ENCODE measurements around the gene OR6C74.

DNA sequence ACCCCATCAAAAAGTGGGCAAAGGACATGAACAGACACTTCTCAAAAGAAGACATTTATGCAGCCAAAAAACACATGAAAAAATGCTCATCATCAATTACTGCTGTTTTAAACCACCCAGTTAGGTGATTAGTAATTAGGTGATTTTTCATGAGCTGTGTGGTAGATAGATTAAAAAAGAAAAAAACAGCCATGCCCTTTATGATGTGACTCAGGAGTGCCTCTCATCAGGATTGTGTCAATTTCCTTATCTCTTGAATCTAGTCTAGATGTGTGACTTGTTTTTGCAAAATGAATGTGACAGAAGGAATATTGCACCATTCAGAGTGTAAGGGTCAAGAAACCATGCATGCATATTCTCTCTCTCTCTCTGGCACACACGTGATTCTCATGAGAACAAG lies 17.9 kb upstream of the OR6C74 start:
- TF ChIP-seq, protein P1, sequence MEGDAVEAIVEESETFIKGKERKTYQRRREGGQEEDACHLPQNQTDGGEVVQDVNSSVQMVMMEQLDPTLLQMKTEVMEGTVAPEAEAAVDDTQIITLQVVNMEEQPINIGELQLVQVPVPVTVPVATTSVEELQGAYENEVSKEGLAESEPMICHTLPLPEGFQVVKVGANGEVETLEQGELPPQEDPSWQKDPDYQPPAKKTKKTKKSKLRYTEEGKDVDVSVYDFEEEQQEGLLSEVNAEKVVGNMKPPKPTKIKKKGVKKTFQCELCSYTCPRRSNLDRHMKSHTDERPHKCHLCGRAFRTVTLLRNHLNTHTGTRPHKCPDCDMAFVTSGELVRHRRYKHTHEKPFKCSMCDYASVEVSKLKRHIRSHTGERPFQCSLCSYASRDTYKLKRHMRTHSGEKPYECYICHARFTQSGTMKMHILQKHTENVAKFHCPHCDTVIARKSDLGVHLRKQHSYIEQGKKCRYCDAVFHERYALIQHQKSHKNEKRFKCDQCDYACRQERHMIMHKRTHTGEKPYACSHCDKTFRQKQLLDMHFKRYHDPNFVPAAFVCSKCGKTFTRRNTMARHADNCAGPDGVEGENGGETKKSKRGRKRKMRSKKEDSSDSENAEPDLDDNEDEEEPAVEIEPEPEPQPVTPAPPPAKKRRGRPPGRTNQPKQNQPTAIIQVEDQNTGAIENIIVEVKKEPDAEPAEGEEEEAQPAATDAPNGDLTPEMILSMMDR (IDR thresholded peaks at IDR 0.05) = no peak
- TF ChIP-seq POLR2A (IDR thresholded peaks at IDR 0.05) = no peak
